HCEC 1CT (cell line): Measurements from ENCODE around the gene SSX2IP.
"Not testable (repeated sequence)": the region's sequence is repeated elsewhere in the genome, so short reads cannot be mapped to it uniquely, and the experiment has no call there.

Source experiments
- DNase-seq: peaks from one replicate; pipeline ENCODE4 v3.0.0-alpha.2; 2017

SSX2IP gene

GRCh38 chr1:84690397-84691121 is at the start of gene SSX2IP:
Gene SSX2IP, minus strand, starts transcription at chr1:84690461. Its CDS starts 19,242 bp downstream, at chr1:84671219.
- peak; percentile 88 for DNase-seq

DNA sequence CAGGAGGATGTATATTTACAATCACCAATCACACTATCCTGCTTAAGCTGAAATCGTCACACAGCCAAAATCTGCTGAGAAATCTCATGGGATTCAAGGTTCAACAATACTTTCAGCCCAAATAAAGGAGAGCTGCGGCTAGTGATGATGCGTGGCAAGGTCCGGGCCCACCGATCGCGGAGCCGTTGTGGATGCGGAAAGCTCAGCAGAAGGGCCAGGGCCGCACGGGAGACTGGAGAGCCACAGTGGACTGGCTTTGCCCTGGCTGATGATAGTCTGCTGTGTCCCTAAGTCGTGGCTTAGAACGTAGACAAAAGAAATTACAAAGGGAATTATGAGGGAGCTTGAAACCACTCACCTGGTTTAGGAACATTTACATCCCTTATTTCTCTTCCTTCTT is 48.0 kb upstream of the SSX2IP start:
- DNase-seq = no peak

- DNase-seq = no peak
Measured at GRCh38 chr1:84737590-84737989, 47.3 kb upstream of the SSX2IP start.

DNA sequence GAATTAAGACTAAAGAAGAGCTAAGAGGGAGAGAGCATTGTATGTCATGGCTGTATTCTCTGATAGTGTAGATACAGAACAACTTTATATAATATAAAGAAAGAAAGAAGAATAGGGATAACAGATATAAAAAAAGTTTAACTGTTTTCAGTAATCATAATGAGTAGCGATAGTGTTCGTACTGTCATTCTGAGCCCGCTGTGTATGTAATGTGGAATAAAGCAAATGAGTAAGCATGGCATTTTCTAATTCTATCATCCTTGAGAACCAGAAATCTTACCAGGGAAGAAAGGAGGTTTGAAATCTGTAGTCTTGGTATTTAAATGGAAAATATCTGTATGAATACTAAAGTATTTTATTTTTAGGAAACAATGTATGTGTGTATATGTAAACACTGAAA is 46.7 kb upstream of the SSX2IP start:
- DNase-seq = no peak

DNA sequence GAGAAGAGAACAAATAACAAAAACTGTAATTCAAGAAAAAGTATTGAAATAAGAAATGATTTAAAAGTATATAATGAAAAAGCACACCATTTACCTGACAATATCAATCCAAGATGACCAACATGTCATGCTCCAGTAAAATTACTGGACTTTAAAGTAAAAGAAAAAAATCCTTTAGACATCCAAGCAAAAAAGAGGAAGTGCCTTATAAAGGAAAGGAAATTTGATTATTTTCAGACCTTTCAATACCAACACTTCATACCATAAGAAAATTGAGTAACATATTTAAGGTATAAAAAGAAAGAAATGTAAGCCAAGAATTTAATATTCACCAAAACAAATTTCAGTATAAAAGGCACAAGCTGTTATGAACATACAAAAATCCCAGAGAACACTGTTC is 46.2 kb upstream of the SSX2IP start:
- DNase-seq = no peak

GRCh38 chr1:84735483-84735882 is 45.2 kb upstream of the SSX2IP start:
- DNase-seq = no peak

DNA sequence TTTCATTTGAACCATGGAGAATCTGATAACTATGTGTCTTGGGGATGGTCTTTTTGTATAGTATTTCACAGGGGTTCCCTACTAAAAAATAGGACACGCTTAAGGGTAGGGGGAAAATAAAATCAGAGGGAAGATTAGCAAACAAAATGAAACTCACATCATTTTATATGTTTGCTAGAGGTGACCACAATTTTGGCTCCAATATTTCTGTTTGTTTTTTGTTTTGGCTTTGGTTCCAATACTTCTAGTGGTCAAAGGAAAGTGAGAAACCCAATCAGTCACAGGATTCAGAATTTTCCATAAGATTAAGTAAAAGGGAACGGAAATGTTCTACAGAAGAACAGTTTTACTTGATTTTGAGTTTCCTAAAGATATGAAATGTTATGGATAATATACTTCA is 42.3 kb upstream of the SSX2IP start:
- no peak for DNase-seq

GRCh38 chr1:84731519-84731918 is 41.3 kb upstream of the SSX2IP start:
- no peak for DNase-seq

- DNase-seq = not testable (repeated sequence)
Measured at GRCh38 chr1:84727711-84728110, 37.5 kb upstream of the SSX2IP start.

DNA sequence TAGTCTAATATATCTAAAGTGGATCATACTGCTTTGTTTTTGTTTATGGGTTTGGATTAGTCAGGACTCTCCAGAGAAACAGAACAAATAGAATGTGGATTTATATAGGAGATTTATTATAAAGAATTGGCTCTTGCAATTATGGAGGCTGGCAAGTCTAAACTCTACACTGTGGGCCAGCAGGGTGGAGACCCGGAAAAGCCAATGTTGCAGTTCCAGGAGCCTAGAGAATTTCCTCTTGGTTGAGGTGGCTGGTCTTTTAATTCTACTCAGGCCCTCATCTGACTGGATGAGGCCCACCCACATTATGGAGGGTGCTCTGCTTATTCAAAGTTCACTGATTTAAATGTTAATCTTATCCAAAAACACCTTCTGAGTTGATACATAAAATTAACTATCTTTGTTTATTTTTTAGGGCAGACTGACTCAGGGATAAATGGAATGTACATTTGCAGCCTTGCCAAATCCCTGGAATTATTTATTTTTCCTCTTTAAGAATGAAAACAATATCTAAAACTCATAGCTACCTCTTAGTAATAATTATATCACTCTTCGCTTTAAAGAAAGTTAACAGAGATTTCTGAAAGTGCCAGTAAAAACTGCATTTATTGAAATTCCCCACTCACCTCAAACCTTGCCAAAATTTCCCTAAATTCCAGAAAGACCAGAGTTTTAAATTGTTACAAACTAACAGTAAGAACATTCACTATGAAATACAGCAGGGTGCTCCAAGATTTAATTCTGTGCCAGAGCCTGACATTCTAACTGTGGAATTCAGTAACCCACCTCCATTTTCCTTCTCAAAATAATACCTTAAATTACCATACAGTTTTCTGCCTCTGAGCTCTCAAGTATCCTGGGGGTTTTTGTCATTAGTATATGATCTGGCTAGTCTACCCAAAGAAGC is 36.6 kb upstream of the SSX2IP start:
- peak; percentile 58 for DNase-seq

DNA sequence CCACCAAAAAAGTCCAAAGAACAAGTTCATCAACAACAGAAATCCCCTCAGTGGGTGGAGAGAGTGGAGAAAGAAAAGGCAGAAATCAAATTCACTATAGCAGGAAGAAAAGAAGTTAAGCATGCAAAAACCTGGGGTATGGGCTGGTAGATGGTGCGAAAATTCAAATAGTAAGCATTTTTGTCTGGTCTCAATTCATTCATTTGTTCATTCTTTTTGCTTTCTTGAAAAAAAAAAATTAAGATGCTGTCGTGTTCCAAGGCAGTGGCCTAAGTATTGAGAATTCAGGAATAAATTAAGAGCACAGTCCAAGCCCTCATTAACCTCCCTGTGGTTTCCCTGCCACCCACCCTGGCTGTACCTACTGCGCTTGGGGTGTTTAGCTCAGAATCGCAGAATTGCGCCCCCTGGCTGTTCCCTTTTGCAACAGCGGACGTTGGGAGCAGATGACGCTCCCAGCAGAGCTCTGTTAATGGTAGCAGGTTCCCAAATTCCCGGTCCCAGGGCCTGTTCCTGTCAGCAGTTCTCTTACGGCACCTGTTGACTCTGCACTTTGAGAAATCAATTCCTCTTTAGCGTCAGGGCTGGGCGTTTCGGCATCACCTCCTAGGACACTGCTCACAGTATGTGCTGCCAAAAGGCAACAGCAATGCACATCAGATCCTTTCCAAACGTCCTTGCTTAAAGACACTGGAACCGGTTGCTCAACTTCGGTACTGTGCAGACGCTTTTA is 34.0 kb upstream of the SSX2IP start:
- no peak for DNase-seq

DNA sequence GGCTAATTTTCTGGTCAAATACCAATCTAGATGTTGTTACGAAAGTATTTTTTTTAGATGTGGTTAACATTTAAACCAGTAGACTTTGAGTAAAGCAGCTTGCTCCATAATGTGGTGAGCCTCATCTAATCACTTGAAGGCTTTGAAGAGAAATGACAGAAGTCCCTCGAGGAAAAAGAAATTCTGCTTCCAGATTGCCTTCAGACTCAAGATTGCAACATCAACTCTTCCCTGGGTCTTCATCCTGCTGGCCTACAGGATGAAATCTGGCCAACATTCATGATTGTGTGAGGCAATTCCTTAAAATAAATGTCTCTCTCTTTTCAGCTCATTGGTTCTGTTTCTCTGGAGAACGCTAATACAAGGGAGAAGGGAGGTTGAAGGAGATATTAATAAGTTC is 32.5 kb upstream of the SSX2IP start:
- no peak for DNase-seq

DNA sequence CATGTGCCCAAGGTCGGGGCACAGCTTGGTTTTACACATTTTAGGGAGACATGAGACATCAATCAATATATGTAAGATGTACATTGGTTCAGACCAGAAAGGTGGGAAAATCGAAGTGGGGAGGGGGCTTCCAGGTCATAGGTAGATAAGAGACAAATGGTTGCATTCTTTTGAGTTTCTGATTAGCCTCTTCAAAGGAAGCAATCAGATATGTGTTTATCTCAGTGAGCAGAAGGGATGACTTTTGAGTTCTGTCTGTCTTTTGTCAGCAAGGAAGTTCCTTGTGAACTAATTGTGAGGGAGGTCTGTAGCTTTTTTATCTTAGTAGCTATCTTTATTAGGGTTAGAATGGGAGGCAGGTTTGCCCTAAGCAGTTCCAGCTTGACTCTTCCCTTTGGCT is 31.6 kb upstream of the SSX2IP start:
- DNase-seq = not testable (repeated sequence)

DNA sequence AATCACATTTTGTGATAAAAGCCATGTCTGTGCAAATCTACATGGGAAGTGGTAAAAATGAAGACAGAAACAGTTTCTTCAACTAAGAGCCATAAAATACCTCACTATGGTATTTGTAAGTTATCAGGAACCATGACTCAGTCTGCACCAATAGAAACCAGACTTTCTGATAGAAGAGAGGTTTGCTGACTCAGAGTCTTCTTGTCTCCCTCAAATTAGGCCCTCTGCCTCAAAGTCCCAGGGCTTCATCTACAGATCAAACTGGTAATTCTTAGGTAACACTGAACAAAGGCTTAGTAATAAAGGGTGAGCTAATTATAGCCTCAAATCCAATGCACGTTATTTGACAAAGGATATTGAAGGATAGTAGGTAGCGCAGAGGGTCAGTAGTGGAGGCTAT is 30.9 kb upstream of the SSX2IP start:
- peak; percentile 71 for DNase-seq

GRCh38 chr1:84720221-84720780 is 30.0 kb upstream of the SSX2IP start:
- DNase-seq = no peak

DNA sequence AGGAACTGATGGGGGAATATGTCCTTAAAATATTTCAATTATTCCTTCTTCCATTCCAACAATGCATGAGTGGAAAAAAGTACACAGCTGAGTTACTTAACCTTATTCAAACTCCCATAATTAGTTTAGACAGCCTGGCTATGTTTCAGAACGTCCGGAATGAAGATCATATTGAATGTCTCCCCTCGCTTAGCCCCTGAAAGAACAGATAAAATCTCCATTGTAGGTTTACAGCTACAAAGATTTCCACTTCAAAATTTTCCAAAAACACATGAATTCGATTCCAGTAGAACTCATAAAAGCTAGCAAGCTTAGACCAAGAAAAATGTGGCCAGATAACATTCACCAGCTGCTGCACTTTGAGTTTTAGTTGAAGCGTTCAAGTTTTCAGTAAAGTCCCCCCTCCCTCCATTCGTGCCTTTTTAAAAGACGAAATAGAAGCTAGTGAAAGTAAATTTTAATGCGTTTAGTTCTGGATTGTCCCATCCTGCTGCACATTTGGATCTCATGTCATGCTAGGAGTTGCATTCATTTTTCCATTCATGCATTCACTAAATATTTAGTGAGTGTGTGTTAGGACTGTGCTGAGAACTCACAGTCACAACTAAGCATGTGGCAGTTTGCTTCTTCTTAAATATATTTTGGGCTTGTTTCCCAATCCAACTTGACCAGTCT is 29.4 kb upstream of the SSX2IP start:
- no peak for DNase-seq

GRCh38 chr1:84715342-84716019 is 25.2 kb upstream of the SSX2IP start:
- DNase-seq = no peak

- DNase-seq = peak; percentile 61
Measured at GRCh38 chr1:84712276-84712874, 22.1 kb upstream of the SSX2IP start.

GRCh38 chr1:84711869-84712268 is 21.6 kb upstream of the SSX2IP start:
- DNase-seq = no peak

- DNase-seq = no peak
Measured at GRCh38 chr1:84711121-84711520, 20.9 kb upstream of the SSX2IP start.

DNA sequence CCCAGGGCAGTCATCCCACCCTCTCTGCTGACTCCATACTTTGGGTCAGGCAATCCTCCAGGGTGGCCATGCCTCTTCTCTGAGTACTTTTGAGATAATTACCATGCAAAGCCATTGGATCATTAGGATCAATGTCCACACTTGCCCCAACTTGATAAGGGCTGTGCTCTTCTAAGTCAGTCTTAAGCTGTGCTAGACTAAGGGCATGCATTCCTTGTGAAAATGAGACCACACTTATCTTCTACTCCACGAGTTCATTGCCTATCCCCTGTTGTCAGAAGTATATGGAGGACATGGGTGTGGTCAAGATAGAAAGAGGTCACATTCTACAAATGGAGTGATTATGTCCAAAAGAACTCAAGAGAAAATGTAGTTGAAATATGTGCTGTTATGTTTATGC is 18.9 kb upstream of the SSX2IP start:
- no peak for DNase-seq

DNA sequence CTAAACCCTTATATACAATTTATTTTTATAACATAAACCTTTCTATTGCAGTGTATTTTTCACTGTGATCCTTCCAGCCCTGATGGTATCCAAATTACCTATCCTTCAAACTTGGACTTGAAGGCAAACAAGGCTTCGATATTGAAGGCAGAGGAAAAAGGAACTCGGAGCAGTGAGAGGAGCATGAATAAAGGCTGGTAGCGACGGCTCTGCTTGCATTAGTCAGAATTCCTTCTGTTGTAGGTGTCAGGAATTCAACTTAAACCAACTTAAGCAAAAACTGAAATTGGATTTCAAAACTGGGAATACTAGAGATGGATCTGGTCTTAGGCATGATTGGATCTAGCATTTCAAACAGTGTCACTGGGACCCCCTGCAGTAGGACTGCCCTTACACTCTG is 17.8 kb upstream of the SSX2IP start:
- DNase-seq = no peak
